ENCODE results near the gene C3orf85.

C3orf85 gene

DNA sequence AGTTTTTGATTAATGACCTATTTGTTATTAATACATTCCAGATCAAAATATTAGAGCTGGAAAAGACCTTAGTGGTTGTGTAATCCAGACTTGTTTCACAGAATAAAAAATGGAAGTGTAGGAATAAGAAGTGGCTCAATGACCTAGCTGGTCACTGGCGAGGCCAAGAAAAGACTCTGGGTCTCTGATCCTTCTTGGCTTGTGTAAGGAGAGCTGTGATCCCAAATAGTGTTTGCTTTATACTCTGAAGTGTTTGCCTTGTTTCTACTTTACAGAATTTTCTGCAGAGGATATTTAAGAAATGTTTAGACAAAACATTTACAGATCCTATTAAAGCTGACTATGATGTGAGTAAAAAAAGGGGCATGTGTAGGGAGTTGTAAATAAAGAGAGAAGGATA is 7.1 kb downstream of the C3orf85 start:
- H3K4me3 ChIP-seq (ENCODE audit: low read depth, low read length) = no peak overlapping the region
- TF ChIP-seq, protein P1, sequence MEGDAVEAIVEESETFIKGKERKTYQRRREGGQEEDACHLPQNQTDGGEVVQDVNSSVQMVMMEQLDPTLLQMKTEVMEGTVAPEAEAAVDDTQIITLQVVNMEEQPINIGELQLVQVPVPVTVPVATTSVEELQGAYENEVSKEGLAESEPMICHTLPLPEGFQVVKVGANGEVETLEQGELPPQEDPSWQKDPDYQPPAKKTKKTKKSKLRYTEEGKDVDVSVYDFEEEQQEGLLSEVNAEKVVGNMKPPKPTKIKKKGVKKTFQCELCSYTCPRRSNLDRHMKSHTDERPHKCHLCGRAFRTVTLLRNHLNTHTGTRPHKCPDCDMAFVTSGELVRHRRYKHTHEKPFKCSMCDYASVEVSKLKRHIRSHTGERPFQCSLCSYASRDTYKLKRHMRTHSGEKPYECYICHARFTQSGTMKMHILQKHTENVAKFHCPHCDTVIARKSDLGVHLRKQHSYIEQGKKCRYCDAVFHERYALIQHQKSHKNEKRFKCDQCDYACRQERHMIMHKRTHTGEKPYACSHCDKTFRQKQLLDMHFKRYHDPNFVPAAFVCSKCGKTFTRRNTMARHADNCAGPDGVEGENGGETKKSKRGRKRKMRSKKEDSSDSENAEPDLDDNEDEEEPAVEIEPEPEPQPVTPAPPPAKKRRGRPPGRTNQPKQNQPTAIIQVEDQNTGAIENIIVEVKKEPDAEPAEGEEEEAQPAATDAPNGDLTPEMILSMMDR (IDR thresholded peaks at IDR 0.05; ENCODE audit: insufficient read depth, low read depth, low read length, missing control alignments) = no peak
- DNase-seq (ENCODE audit: low read depth) = no peak

DNA sequence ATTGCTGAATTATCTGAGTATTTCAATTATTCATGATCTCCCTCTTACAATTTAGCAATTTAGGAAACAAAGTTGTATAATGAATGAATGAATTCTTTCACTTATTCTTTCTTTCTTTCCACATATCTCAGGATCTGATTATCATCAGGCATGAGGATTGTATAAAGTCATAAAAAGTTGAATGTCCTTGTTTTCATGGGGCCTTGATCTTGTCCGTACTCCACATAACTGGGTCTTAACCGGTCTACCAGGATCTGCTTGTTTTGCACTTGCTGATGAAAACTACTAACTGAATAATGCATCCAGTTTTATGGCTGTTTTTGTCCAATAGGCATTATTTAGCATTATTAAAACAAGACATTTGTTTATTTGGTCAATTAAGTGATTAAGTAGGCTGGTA is 12.6 kb downstream of the C3orf85 start:
- DNase-seq (ENCODE audit: low read depth) = no peak
- TF ChIP-seq, protein P1 (IDR thresholded peaks at IDR 0.05; ENCODE audit: insufficient read depth, low read depth, low read length, missing control alignments) = no peak
- no peak overlapping the region for H3K4me3 ChIP-seq (ENCODE audit: low read depth, low read length)

DNA sequence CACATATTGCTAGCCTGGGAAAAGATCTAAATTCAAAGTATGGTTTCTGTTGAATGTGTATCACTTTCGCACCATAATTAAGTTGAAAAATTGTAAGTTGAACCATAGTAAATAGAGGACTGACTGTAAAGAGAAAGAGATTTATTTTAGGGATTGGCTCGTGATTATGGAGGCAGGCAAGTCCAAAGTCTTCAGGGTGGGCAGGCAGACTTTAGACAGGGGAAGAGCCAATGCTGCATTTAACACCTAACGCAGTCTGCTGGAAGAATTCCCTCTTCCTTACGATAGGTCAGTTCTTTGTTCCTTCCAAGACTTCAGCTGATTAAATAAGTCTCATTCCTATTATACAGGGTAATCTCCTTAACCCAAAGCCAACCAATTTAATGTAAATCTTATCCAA is 15.8 kb downstream of the C3orf85 start:
- TF ChIP-seq, protein P1 (IDR thresholded peaks at IDR 0.05; ENCODE audit: insufficient read depth, low read depth, low read length, missing control alignments) = no peak
- no peak overlapping the region for H3K4me3 ChIP-seq (ENCODE audit: low read depth, low read length)
- no peak for DNase-seq (ENCODE audit: low read depth)

DNA sequence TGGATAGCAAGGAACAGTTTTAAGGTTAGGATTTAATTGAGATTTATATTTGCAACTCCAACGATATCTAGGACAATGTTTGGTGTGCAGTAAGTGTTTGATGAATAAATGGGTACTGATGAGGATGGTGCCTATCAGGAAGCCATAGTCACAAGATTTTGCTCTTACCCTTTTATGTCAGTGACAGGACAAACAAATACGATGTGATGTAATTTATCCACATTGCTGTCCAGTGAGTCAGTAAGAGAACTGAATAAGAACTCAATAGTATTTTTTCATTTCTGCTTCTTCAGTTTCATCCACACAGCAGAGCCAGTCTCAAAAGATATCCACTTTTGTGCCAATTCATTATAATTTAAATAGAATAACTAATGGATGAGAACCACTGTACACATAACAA is 18.5 kb downstream of the C3orf85 start:
- DNase-seq (ENCODE audit: low read depth) = no peak
- TF ChIP-seq, protein P1 (IDR thresholded peaks at IDR 0.05; ENCODE audit: insufficient read depth, low read depth, low read length, missing control alignments) = no peak
- H3K4me3 ChIP-seq (ENCODE audit: low read depth, low read length) = no peak overlapping the region

DNA sequence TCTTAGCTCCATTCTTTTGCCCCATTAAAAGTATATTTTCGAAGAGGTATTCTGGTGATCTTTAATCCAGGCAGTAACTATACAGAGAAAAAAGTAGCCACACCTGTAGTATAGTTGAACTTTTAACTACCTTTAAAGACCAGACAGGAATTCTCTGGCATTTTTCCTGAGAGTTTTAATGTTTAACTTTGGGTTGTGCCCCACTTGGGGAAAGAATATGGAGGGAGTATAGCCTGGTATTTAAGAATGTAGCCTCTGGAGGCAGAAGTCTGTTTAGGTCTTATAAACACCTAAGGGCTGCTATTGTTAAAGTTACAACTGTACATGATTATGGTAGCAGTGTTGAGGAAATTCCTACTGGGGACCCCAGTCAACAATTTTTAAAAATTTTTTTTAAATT is 19.3 kb downstream of the C3orf85 start:
- no peak for DNase-seq (ENCODE audit: low read depth)
- TF ChIP-seq, protein P1 (IDR thresholded peaks at IDR 0.05; ENCODE audit: insufficient read depth, low read depth, low read length, missing control alignments) = no peak
- H3K4me3 ChIP-seq (ENCODE audit: low read depth, low read length) = no peak overlapping the region

DNA sequence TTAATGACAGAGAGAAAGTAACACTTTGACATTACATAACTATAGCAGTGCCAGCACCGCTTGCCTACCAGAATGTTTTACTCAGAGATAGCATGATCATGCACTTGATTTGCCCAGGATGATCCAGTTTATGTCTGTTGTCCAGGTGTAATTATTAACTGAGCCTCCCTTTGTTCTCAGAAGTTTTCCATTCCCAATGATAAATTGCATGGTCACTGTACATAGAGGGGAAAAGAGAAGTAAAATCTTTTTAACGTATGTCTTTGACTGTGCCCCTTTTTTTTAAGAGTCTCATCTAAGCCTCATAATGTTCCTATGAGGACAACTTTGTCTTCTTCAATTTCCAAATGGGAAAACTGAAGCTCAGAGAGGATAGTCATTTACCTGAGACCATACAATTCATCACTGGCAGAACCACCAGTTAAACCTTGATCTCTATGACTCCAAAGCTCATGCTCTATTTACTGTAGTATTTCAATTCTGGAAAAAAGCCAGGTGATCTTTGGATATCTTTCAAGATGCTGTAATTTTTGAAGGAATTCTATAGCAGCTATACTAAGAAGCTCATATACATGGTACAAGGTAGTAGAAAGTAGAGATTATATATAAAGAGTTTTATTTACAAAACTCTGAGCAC is 25.1 kb downstream of the C3orf85 start:
- no peak overlapping the region for H3K4me3 ChIP-seq (ENCODE audit: low read depth, low read length)
- DNase-seq (ENCODE audit: low read depth) = no peak
- TF ChIP-seq, protein P1 (IDR thresholded peaks at IDR 0.05; ENCODE audit: insufficient read depth, low read depth, low read length, missing control alignments) = no peak

DNA sequence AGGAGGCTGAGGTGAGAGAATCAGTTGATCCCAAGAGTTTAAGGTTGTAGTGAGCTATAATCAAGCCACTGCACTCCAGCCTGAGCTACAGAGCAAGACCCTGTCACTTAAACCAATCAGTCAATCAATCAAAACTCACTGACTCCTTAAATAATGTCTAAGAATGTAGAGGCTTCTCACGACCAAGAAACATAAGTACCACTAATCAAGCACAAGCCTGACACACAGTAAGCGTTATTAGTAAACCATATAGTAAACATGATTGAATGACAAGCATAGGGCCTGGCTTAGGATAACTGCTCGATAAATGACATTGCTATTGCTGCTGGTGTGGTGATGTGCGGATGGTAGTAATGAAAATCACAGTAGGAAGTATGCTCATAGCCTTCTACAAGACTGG is 29.4 kb downstream of the C3orf85 start:
- no peak for DNase-seq (ENCODE audit: low read depth)
- TF ChIP-seq, protein P1 (IDR thresholded peaks at IDR 0.05; ENCODE audit: insufficient read depth, low read depth, low read length, missing control alignments) = no peak
- no peak overlapping the region for H3K4me3 ChIP-seq (ENCODE audit: low read depth, low read length)

All from GM12865 (cell line).